Spleen (tissue), 11 donors: Measurements from ENCODE around the gene WDR90. TPM values are rescaled to one million over a fixed set of nuclear protein-coding genes. Genes with fewer than 3 reads are reported as not detected.
A peak's percentile ranks its signal among the peaks of the same experiment; 100 is the strongest.

Experiments used
- DNase-seq: peaks from one replicate; pipeline ENCODE4 v3.0.0-alpha.2; 2020
- H3K27ac ChIP-seq, 8 donors: fragments of 200-600 bp; sonication (generic) in 7 of 8; 1 replicate in 4 of 8; 2 replicates in 4 of 8; pipeline versions ENCODE4 v1.5.0 to v1.8.0; 2016 to 2021; ENCODE audit warnings: inconsistent platforms in 4 of 8, mild to moderate bottlenecking in 4 of 8, moderate library complexity in 1 of 8
- H3K27me3 ChIP-seq, 7 donors: fragments of 200-600 bp; sonication (generic) in 6 of 7; replicated peaks in 1 of 7; 1 replicate in 4 of 7; 2 replicates in 3 of 7; pipeline versions ENCODE4 v1.5.0 to v1.8.0; 2016 to 2021; ENCODE audit warnings: inconsistent platforms in 3 of 7, mild to moderate bottlenecking in 1 of 7
- H3K36me3 ChIP-seq, 6 donors: fragments of 200-600 bp; sonication (generic) in 5 of 6; 1 replicate in 4 of 6; 2 replicates in 2 of 6; pipeline versions ENCODE4 v1.5.0 to v1.8.0; 2016 to 2021; ENCODE audit warnings: inconsistent platforms in 2 of 6
- H3K4me1 ChIP-seq, 6 donors: fragments of 200-600 bp; sonication (generic) in 5 of 6; 1 replicate in 3 of 6; 2 replicates in 3 of 6; pipeline versions ENCODE4 v1.5.0 to v1.8.0; 2016 to 2021; ENCODE audit warnings: inconsistent platforms in 3 of 6
- H3K4me3 ChIP-seq, 8 donors: fragments of 200-600 bp; sonication (generic) in 7 of 8; 1 replicate in 4 of 8; 2 replicates in 4 of 8; pipeline versions ENCODE4 v1.5.0 to v1.8.0; 2016 to 2021; ENCODE audit warnings: inconsistent platforms in 4 of 8, mild to moderate bottlenecking in 4 of 8, moderate library complexity in 2 of 8
- H3K9me3 ChIP-seq, 8 donors: fragments of 200-600 bp; sonication (generic) in 7 of 8; 1 replicate in 4 of 8; 2 replicates in 4 of 8; pipeline versions ENCODE4 v1.5.0 to v1.8.0; 2016 to 2021; ENCODE audit warnings: inconsistent platforms in 4 of 8
- POLR2A ChIP-seq, 3 donors: fragments of 450-650 bp; IDR thresholded peaks; one replicate each; pipeline ENCODE4 v1.5.1; 2017; ENCODE audit warnings: antibody characterized with exemption in 3 of 3, mild to moderate bottlenecking in 1 of 3
- POLR2AphosphoS5 ChIP-seq, 3 donors: sonication (generic); formaldehyde crosslinking; IDR thresholded peaks; one replicate each; pipeline ENCODE4 v1.5.1; 2017; ENCODE audit warnings: antibody characterized with exemption in 3 of 3
- WGBS, 5 donors: extraction: QIAGEN DNeasy Blood & Tissue Kit in 3 of 5; methylation state at CpG; one replicate each; pipeline versions ENCODE4 v1.1.5 to v1.1.7; 2013 to 2018; 5-methylcytosine and 5-hydroxymethylcytosine counted together
- intact Hi-C: fragments of 100-400 bp; cut with DNase I; formaldehyde crosslinking; loops from one replicate; pipeline ENCODE4 v1.15.0; 2023; ENCODE audit warnings: low total_unique reads
- polyA plus RNA-seq, 3 donors: library from polyadenylated mRNA; stranded (reverse); fragments of 200-250 nt; gene quantifications; one replicate each; pipeline ENCODE4 v1.2.1, GENCODE V29; 2013
- total RNA-seq, 7 donors: library from RNA; depleted of rRNA in 3 of 7; stranded (reverse); fragments of >200 nt in 3 of 7; fragmentation: NEBNext Ultra II Directional in 4 of 7; extraction: Animal tissue kit (Norgen Biotek cat#: 25700) in 4 of 7; gene quantifications; one replicate each; pipeline versions ENCODE4 v1.1.0 to v1.2.1, GENCODE V29; 2016 to 2021
- TF ChIP-seq, protein P1 (sequence below), 11 experiments: fragments of 200-600 bp in 7 of 11; fragments of 450-650 bp in 4 of 11; sonication (generic) in 4 of 11; IDR thresholded peaks in 8 of 11; conservative IDR thresholded peaks in 3 of 11; 1 replicate in 7 of 11; 2 replicates in 4 of 11; pipeline versions ENCODE4 v1.4.0 to v1.8.0; 2016 to 2021; ENCODE audit warnings: antibody characterized with exemption in 11 of 11, inconsistent platforms in 4 of 11, mild to moderate bottlenecking in 1 of 11
- donor health status: healthy with polysubstance abuse.
- donor health status: DM: no; HTN: no; CAD: no; lungs with moderate emphysema.
- donor health status: DM: no; HTN: no; CAD: no.
- donor health status: Bipolar disorder and iron deficiency.
- donor health status: healthy.
- donor health status: DM: no; HTN: no; CAD: no.
- donor health status: DM: yes; HTN: yes; CAD: no.

WDR90 gene
- total and polyA plus RNA-seq, 10 donors: 7.9 to 30.2 (median 19.4) TPM

DNA sequence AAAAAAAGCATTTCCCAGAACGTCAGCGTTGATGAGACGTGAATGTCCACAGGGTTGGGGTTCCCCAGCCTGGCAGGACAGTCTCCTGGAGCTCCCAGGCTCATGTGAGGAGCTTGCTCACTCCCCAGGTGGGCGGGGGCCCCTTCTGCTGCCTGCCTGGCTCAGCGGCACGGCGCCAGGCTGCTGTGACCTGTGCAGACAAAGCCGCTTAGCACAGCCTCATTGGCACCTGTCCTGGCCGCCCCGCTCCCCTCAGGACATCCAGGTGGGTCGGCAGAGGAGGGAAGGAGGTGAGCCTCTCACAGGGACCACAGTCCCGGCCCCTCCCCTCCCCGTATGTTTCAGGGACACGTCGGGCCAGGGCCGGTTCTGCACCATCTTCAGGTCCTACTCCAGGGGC is 31.3 kb upstream of the WDR90 start:
- H3K9me3 ChIP-seq: no peaks in the 10 kb centered on the region
- no peak overlapping the region for H3K4me3 ChIP-seq
- TF ChIP-seq POLR2AphosphoS5 (IDR thresholded peaks at IDR 0.05): no peak
- TF ChIP-seq POLR2A (IDR thresholded peaks at IDR 0.05): no peak
- TF ChIP-seq, protein P1, sequence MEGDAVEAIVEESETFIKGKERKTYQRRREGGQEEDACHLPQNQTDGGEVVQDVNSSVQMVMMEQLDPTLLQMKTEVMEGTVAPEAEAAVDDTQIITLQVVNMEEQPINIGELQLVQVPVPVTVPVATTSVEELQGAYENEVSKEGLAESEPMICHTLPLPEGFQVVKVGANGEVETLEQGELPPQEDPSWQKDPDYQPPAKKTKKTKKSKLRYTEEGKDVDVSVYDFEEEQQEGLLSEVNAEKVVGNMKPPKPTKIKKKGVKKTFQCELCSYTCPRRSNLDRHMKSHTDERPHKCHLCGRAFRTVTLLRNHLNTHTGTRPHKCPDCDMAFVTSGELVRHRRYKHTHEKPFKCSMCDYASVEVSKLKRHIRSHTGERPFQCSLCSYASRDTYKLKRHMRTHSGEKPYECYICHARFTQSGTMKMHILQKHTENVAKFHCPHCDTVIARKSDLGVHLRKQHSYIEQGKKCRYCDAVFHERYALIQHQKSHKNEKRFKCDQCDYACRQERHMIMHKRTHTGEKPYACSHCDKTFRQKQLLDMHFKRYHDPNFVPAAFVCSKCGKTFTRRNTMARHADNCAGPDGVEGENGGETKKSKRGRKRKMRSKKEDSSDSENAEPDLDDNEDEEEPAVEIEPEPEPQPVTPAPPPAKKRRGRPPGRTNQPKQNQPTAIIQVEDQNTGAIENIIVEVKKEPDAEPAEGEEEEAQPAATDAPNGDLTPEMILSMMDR (IDR thresholded peaks at IDR 0.05 in 8 of 11, conservative IDR thresholded peaks at IDR 0.05 in 3 of 11): no peak
- H3K27me3 ChIP-seq: no peaks in the 10 kb centered on the region
- 81 to 96% (median 93%) methylated on average over 8 to 16 of the region's 16 CpGs for WGBS, 5 donors
- intact Hi-C loops: no loop called here
- DNase-seq: no peak
- no peaks in the 10 kb centered on the region for H3K4me1 ChIP-seq
- peaks cover 0 to 48% (median 5%) of the 10 kb centered on the region in 6 donors for H3K36me3 ChIP-seq
- no peak overlapping the region for H3K27ac ChIP-seq

GRCh38 chr16:619476-620100 is 29.6 kb upstream of the WDR90 start:
- Histone ChIP-seq H3K36me3 (peaks cover 0 to 43% (median 5%) of the 10 kb centered on the region in 6 donors), H3K4me3 (no peak overlapping the region), H3K9me3 (no peaks in the 10 kb centered on the region), H3K27me3 (no peaks in the 10 kb centered on the region), H3K27ac (no peak overlapping the region), H3K4me1 (no peaks in the 10 kb centered on the region)
- TF ChIP-seq, protein P1 (IDR thresholded peaks at IDR 0.05 in 8 of 11, conservative IDR thresholded peaks at IDR 0.05 in 3 of 11): no peak
- TF ChIP-seq POLR2A (IDR thresholded peaks at IDR 0.05) (no peak), POLR2AphosphoS5 (IDR thresholded peaks at IDR 0.05) (no peak)
- intact Hi-C loops: no loop called here
- DNase-seq: peak; percentile 64
- 91 to 94% (median 92%) methylated on average over 17 to 20 of the region's 20 CpGs for WGBS, 5 donors

DNA sequence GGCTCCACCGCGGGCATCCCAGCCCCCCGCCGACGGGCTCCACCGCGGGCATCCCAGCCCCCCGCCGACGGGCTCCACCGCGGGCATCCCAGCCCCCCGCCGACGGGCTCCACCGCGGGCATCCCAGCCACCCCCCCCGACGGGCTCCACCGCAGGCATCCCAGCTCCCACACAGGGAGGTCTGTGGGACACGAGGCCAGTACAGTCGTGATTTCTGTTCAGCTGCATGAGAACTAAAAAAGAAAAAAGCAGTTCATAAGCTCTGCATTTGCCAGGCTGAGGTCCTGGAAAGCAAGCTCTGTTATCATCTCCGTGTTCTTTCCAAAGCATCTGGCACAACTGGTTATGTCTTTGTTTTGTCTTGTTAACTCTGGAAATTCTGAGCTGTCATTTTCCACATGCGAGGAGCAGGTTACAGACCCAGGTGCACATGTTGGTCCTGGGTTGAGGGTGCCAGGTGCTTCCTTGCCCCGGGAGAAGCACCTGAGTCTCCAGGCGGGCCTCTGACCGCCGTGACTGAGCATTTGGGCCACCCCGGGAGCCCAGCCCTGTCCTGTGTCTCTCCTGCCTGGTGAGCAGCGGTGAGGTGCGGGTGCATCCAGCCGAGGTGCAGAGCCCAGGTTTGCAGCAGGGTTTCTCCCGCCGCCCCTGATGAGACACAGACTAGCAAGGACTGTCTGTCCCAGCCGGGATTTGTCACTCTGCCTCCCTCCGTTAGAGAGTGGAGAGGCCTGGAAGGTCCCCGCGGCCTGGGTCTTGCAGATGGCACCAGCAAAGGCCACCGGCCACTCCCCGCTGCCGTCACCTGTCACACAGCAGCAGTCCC is 28.3 kb upstream of the WDR90 start:
- no peak overlapping the region for H3K4me3 ChIP-seq
- no peak overlapping the region for H3K27ac ChIP-seq
- no peaks in the 10 kb centered on the region for H3K9me3 ChIP-seq
- no peaks in the 10 kb centered on the region for H3K27me3 ChIP-seq
- WGBS, 5 donors: 89 to 94% (median 91%) methylated on average over 26 to 41 of the region's 41 CpGs
- H3K36me3 ChIP-seq: peaks cover 0 to 56% (median 13%) of the 10 kb centered on the region in 6 donors
- DNase-seq: no peak
- TF ChIP-seq, protein P1 (IDR thresholded peaks at IDR 0.05 in 8 of 11, conservative IDR thresholded peaks at IDR 0.05 in 3 of 11): no peak
- TF ChIP-seq POLR2AphosphoS5 (IDR thresholded peaks at IDR 0.05) (no peak), POLR2A (IDR thresholded peaks at IDR 0.05) (no peak)
- intact Hi-C loops: no loop called here
- H3K4me1 ChIP-seq: no peaks in the 10 kb centered on the region

- Histone ChIP-seq H3K27me3 (no peaks in the 10 kb centered on the region), H3K4me1 (no peaks in the 10 kb centered on the region), H3K9me3 (no peaks in the 10 kb centered on the region), H3K36me3 (peaks cover 0 to 61% (median 19%) of the 10 kb centered on the region in 6 donors), H3K27ac (no peak overlapping the region), H3K4me3 (no peak overlapping the region)
- 81 to 92% (median 88%) methylated on average over 13 to 21 of the region's 21 CpGs for WGBS, 5 donors
- DNase-seq: no peak
- intact Hi-C loops: no loop called here
- TF ChIP-seq POLR2A (IDR thresholded peaks at IDR 0.05): no peak
- TF ChIP-seq, protein P1 (IDR thresholded peaks at IDR 0.05 in 8 of 11, conservative IDR thresholded peaks at IDR 0.05 in 3 of 11): no peak
- TF ChIP-seq POLR2AphosphoS5 (IDR thresholded peaks at IDR 0.05): no peak
Measured at GRCh38 chr16:621526-622105, 27.5 kb upstream of the WDR90 start.
